Activated CD4-positive, CD25-positive, alpha-beta regulatory T cell (primary cell): ENCODE measurements around the gene CEP112.

ENCODE experiments used
- DNase-seq, 4 experiments: peaks; one replicate each; lab custom pipeline; 2025; lab: John Stamatoyannopoulos, UW

The CEP112 gene

GRCh38 chr17:66076546-66077190 lies 115.3 kb downstream of the CEP112 start:
- no peak for DNase-seq

- DNase-seq: no peak
These were observed 118.5 kb downstream of the CEP112 start for GRCh38 chr17:66073384-66073783.

- no peak for DNase-seq
These were observed 128.2 kb downstream of the CEP112 start for GRCh38 chr17:66063686-66064085.

- no peak for DNase-seq
These were observed 135.8 kb downstream of the CEP112 start for GRCh38 chr17:66056148-66056547.

GRCh38 chr17:66054242-66054641 lies 137.7 kb downstream of the CEP112 start:
- no peak for DNase-seq

- no peak for DNase-seq
These were observed 147.8 kb downstream of the CEP112 start for GRCh38 chr17:66044083-66044482.

GRCh38 chr17:66043419-66043818 lies 148.5 kb downstream of the CEP112 start:
- no peak for DNase-seq

GRCh38 chr17:66040402-66040801 lies 151.5 kb downstream of the CEP112 start:
- no peak for DNase-seq

- no peak for DNase-seq
These were observed 153.8 kb downstream of the CEP112 start for GRCh38 chr17:66038125-66038524.

GRCh38 chr17:66037221-66037620 lies 154.7 kb downstream of the CEP112 start:
- no peak for DNase-seq

- no peak for DNase-seq
These were observed 159.7 kb downstream of the CEP112 start for GRCh38 chr17:66032082-66032712.

GRCh38 chr17:66025551-66025950 lies 166.4 kb downstream of the CEP112 start:
- DNase-seq: no peak

- DNase-seq: no peak
These were observed 170.2 kb downstream of the CEP112 start for GRCh38 chr17:66021757-66022156.

GRCh38 chr17:66018786-66019185 lies 173.1 kb downstream of the CEP112 start:
- DNase-seq: no peak

GRCh38 chr17:66016231-66016630 lies 175.7 kb downstream of the CEP112 start:
- no peak for DNase-seq

- DNase-seq: no peak
These were observed 183.3 kb downstream of the CEP112 start for GRCh38 chr17:66008680-66009079.

GRCh38 chr17:66006654-66007053 lies 185.3 kb downstream of the CEP112 start:
- DNase-seq: no peak

GRCh38 chr17:66002812-66003211 lies 189.1 kb downstream of the CEP112 start:
- DNase-seq: no peak

GRCh38 chr17:66002063-66002585 lies 189.8 kb downstream of the CEP112 start:
- no peak for DNase-seq

GRCh38 chr17:66000216-66000615 lies 191.7 kb downstream of the CEP112 start:
- DNase-seq: no peak

GRCh38 chr17:65998675-65999074 lies 193.3 kb downstream of the CEP112 start:
- no peak for DNase-seq

GRCh38 chr17:65994679-65995078 lies 197.3 kb downstream of the CEP112 start:
- DNase-seq: no peak

- no peak for DNase-seq
These were observed 197.8 kb downstream of the CEP112 start for GRCh38 chr17:65994114-65994513.

GRCh38 chr17:65990593-65990992 lies 201.3 kb downstream of the CEP112 start:
- no peak for DNase-seq
